Measurements from ENCODE around the gene ABCA7.

ABCA7 gene, protein sequence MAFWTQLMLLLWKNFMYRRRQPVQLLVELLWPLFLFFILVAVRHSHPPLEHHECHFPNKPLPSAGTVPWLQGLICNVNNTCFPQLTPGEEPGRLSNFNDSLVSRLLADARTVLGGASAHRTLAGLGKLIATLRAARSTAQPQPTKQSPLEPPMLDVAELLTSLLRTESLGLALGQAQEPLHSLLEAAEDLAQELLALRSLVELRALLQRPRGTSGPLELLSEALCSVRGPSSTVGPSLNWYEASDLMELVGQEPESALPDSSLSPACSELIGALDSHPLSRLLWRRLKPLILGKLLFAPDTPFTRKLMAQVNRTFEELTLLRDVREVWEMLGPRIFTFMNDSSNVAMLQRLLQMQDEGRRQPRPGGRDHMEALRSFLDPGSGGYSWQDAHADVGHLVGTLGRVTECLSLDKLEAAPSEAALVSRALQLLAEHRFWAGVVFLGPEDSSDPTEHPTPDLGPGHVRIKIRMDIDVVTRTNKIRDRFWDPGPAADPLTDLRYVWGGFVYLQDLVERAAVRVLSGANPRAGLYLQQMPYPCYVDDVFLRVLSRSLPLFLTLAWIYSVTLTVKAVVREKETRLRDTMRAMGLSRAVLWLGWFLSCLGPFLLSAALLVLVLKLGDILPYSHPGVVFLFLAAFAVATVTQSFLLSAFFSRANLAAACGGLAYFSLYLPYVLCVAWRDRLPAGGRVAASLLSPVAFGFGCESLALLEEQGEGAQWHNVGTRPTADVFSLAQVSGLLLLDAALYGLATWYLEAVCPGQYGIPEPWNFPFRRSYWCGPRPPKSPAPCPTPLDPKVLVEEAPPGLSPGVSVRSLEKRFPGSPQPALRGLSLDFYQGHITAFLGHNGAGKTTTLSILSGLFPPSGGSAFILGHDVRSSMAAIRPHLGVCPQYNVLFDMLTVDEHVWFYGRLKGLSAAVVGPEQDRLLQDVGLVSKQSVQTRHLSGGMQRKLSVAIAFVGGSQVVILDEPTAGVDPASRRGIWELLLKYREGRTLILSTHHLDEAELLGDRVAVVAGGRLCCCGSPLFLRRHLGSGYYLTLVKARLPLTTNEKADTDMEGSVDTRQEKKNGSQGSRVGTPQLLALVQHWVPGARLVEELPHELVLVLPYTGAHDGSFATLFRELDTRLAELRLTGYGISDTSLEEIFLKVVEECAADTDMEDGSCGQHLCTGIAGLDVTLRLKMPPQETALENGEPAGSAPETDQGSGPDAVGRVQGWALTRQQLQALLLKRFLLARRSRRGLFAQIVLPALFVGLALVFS (N-terminal part only)

DNA sequence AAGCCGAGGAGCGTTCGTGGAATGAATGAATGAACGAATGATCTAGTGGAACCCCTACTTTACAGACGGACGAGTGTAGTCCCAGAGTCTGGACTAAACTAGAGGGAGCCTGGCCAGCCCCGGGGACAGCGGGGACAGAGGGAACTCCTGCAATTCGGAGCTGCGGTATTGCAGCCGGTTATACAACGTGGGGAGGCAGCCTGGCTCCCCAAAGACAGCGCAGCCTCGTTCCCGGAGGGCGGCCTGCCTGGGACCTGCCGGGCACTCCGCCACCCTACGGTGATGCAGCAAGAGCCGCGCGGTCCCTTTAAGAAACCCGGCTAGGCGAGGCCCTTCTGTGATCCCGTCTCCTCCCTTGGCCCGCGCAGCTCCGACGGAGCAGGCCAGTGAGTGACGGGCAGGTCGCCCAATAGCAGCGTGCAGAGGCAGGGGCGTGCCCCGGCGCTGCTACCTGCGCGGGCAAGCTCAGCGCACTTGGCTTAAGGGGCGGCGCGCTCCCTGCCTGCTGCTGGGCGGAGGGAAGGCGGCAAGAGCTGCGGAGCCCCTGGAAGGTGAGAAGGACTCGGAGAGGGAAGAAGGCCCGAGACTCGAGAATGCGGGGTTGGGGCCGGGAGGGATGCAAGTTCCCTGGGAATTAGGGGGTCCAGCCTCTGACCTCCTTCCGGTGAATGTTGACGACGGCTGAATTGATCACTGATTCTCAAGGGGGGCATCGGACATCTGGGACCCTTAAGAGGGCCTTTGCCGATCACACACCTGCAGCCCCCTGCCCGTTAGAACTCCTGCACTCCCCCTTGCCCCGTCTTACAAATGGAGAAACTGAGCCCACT, at the start of gene ABCA7:
Gene ABCA7 (plus strand): TSS at position 462 of the 830 bp plus-strand sequence. CDS start 1,255 bp downstream, outside the sequence.
- Histone ChIP-seq H3K4me1 (ENCODE audit: control insufficient read depth, insufficient read depth, low read length) (peaks cover 2% of the 10 kb centered on the region; the same call in 1 of the 2 replicates), H3K36me3 (ENCODE audit: control insufficient read depth, insufficient read depth, low read length) (peaks cover 18% of the 10 kb centered on the region), H3K4me3 (ENCODE audit: low read length) (peak within 1 kb of the TSS; percentile 44; the same call in 1 of the 2 replicates), H3K9me3 (ENCODE audit: control insufficient read depth, insufficient read depth, low read length) (no peaks in the 10 kb centered on the region), H3K27me3 (ENCODE audit: control insufficient read depth, insufficient read depth, low read length) (no peaks in the 10 kb centered on the region), H3K27ac (ENCODE audit: low read length) (no peak within 1 kb of the TSS)
- no CpG with 5 or more reads among the region's 56 CpGs for WGBS (ENCODE audit: insufficient coverage, insufficient read length)
- peak; percentile 96 for DNase-seq (ENCODE audit: low read depth, low spot score)

DNA sequence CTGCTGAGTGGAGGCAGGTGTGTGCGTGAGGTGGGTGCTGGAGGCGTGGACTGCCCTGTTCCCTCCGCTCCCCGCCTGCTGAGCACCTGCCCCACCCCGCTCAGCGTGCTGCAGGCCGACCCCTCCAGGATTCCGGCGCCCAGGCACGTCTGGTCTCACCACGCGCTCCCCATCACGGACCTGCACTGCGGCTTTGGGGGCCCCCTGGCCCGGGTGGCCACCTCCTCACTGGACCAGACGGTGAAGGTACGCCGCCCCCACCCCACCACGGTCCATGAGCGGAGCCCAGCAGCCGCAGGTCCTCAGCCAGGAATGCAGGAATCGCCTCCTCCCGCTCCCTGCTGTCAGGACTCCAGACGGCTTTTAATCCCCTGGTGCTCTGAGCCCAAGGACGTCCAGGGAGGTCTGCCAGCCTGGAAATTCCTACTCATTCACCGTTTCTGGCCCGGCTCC, 49.8 kb upstream of the ABCA7 start:
- Histone ChIP-seq H3K4me1 (ENCODE audit: control insufficient read depth, insufficient read depth, low read length) (peaks cover 3% of the 10 kb centered on the region; the same call in 1 of the 2 replicates), H3K27ac (ENCODE audit: low read length) (no peak overlapping the region), H3K27me3 (ENCODE audit: control insufficient read depth, insufficient read depth, low read length) (no peaks in the 10 kb centered on the region), H3K4me3 (ENCODE audit: low read length) (no peak overlapping the region), H3K36me3 (ENCODE audit: control insufficient read depth, insufficient read depth, low read length) (peaks cover 26% of the 10 kb centered on the region; the same call in 1 of the 2 replicates), H3K9me3 (ENCODE audit: control insufficient read depth, insufficient read depth, low read length) (no peaks in the 10 kb centered on the region)
- no peak for DNase-seq (ENCODE audit: low read depth, low spot score)
- no CpG with 5 or more reads among the region's 27 CpGs for WGBS (ENCODE audit: insufficient coverage, insufficient read length)

DNA sequence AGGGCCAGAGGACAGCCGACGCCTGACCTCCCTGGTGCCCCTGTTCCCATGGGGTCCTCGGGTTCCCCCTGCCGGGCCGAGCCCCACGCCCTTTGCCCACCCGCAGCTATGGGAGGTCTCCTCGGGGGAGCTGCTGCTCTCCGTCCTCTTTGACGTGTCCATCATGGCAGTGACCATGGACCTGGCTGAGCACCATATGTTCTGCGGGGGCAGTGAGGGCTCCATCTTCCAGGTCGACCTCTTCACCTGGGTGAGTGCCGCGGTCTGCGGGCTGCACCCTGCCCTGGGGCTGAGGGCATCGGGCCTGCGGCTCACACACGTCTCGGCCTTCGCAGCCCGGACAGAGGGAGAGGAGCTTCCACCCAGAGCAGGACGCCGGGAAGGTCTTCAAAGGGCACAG, 49.2 kb upstream of the ABCA7 start:
- Histone ChIP-seq H3K27ac (ENCODE audit: low read length) (no peak overlapping the region), H3K9me3 (ENCODE audit: control insufficient read depth, insufficient read depth, low read length) (no peaks in the 10 kb centered on the region), H3K4me1 (ENCODE audit: control insufficient read depth, insufficient read depth, low read length) (peaks cover 3% of the 10 kb centered on the region; the same call in 1 of the 2 replicates), H3K27me3 (ENCODE audit: control insufficient read depth, insufficient read depth, low read length) (no peaks in the 10 kb centered on the region), H3K36me3 (ENCODE audit: control insufficient read depth, insufficient read depth, low read length) (peaks cover 26% of the 10 kb centered on the region; the same call in 1 of the 2 replicates), H3K4me3 (ENCODE audit: low read length) (no peak overlapping the region)
- no peak for DNase-seq (ENCODE audit: low read depth, low spot score)
- WGBS (ENCODE audit: insufficient coverage, insufficient read length) = no CpG with 5 or more reads among the region's 23 CpGs

DNA sequence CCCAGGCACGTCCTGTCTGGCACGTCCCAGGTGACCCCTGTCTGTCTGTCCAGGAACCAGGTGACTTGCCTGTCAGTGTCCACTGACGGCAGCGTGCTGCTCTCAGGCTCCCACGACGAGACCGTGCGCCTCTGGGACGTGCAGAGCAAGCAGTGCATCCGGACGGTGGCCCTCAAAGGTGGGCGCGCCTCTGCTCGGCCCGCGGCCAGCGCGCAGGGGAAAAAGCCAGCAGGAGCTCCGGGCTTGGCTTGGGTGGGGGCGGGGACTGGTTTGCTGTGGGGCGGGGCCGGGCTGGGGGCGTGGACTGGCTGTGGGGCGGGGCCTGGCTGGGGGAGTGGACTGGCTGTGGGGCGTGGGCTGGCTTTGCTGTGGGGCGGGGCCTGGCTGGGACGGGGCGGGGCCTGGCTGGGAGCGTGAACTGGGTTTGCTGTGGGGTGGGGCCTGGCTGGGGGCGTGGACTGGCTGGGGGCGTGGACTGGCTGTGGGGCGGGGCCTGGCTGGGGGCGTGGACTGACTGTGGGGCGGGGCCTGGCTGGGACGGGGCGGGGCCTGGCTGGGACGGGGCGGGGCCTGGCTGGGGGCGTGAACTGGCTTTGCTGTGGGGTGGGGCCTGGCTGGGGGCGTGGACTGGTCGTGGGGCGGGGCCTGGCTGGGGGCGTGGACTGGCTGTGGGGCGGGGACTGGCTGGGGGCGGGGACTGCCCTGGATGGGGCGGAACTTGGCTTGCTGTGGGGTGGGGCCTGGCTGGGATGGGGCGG, 48.6 kb upstream of the ABCA7 start:
- H3K27ac ChIP-seq (ENCODE audit: low read length) = no peak overlapping the region
- peaks cover 26% of the 10 kb centered on the region; the same call in 1 of the 2 replicates for H3K36me3 ChIP-seq (ENCODE audit: control insufficient read depth, insufficient read depth, low read length)

DNA sequence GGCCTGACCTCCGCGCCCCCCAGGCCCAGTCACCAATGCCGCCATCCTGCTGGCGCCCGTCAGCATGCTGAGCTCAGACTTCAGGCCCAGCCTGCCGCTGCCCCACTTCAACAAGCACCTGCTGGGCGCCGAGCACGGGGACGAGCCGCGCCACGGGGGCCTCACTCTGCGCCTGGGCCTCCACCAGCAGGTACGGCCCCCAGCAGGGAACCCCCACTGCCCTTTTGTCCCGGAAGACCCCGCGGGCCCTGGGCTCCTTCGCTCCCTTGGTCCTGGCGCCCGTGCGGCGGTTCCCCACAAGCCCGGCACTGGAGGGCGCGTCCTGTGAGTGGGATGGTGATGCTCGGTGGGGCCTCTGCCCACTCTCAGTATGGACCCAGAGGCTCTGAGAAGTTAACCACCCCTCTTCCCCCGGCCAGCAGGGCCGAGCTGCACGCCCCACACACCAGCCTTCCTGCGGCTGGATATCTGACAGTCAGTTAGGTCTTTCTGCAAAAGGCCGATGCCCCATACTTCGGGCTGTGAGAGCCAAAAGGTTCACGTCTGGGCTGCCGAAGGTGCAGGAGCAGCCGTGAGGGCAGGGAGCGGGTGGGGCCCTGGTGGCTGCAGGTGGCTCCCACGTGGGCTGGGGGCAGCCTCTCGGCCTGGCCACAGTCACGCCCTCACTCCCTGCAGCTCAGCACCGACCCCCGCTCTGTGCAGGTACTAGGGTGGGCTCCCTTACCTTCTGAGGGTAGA, 47.8 kb upstream of the ABCA7 start:
- Histone ChIP-seq H3K27me3 (ENCODE audit: control insufficient read depth, insufficient read depth, low read length) (no peaks in the 10 kb centered on the region), H3K4me1 (ENCODE audit: control insufficient read depth, insufficient read depth, low read length) (peaks cover 3% of the 10 kb centered on the region; the same call in 1 of the 2 replicates), H3K36me3 (ENCODE audit: control insufficient read depth, insufficient read depth, low read length) (peaks cover 24% of the 10 kb centered on the region; the same call in 1 of the 2 replicates), H3K9me3 (ENCODE audit: control insufficient read depth, insufficient read depth, low read length) (no peaks in the 10 kb centered on the region), H3K27ac (ENCODE audit: low read length) (no peak overlapping the region), H3K4me3 (ENCODE audit: low read length) (no peak overlapping the region)
- no CpG with 5 or more reads among the region's 42 CpGs for WGBS (ENCODE audit: insufficient coverage, insufficient read length)
- no peak for DNase-seq (ENCODE audit: low read depth, low spot score)

More for the DNA sequence above, 48.6 kb upstream of the ABCA7 start:
- Histone ChIP-seq H3K4me3 (ENCODE audit: low read length) (no peak overlapping the region), H3K27me3 (ENCODE audit: control insufficient read depth, insufficient read depth, low read length) (no peaks in the 10 kb centered on the region), H3K9me3 (ENCODE audit: control insufficient read depth, insufficient read depth, low read length) (no peaks in the 10 kb centered on the region), H3K4me1 (ENCODE audit: control insufficient read depth, insufficient read depth, low read length) (peaks cover 3% of the 10 kb centered on the region; the same call in 1 of the 2 replicates)
- no CpG with 5 or more reads among the region's 47 CpGs for WGBS (ENCODE audit: insufficient coverage, insufficient read length)
- DNase-seq (ENCODE audit: low read depth, low spot score) = no peak

DNA sequence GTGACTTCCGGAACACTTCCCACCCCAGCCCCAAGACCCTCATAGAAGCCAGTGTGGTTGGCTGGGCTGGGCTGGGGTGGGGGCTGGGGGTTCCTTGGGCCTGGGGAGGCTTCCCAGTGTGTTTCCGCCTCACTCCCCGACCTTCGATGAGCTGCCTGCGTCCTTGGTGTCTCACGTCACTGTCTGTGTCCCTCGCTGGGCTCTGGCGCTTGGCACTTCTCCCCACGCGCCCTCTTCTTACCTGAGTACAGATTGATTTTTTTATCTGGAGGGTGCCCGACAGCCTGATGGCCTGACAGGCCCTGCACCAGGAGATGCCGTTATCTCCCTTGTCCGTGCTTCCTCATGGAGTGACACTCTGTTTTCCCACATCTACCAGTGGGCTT, 47.2 kb upstream of the ABCA7 start:
- no CpG with 5 or more reads among the region's 13 CpGs for WGBS (ENCODE audit: insufficient coverage, insufficient read length)
- Histone ChIP-seq H3K36me3 (ENCODE audit: control insufficient read depth, insufficient read depth, low read length) (peaks cover 24% of the 10 kb centered on the region; the same call in 1 of the 2 replicates), H3K4me3 (ENCODE audit: low read length) (no peak overlapping the region), H3K4me1 (ENCODE audit: control insufficient read depth, insufficient read depth, low read length) (peaks cover 3% of the 10 kb centered on the region; the same call in 1 of the 2 replicates), H3K9me3 (ENCODE audit: control insufficient read depth, insufficient read depth, low read length) (no peaks in the 10 kb centered on the region), H3K27ac (ENCODE audit: low read length) (no peak overlapping the region), H3K27me3 (ENCODE audit: control insufficient read depth, insufficient read depth, low read length) (no peaks in the 10 kb centered on the region)
- DNase-seq (ENCODE audit: low read depth, low spot score) = no peak

DNA sequence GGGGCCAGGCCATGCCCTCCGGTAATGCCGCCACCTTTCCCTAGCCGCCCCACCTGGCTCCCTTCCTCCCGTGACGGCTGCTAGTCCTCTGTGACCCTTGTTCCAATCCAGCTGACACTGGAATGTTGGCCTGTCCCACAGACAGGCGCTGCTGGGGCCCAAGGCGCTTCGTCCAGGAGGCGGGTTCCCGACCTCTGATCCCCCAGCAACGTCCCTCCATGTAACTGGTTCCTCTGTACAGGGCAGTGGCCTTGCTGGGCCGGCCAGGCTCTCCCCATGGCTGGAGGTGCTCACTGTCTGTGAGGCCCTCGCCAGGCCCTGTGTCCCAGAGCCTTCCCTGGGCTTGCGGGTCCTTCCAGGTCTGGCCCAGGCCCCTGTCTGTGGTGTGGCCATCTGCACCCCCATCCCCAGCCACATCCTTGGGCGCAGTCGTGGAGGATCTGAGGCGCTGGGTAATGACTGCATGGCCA, 46.5 kb upstream of the ABCA7 start:
- no peak for DNase-seq (ENCODE audit: low read depth, low spot score)
- Histone ChIP-seq H3K27ac (ENCODE audit: low read length) (no peak overlapping the region), H3K4me1 (ENCODE audit: control insufficient read depth, insufficient read depth, low read length) (peaks cover 3% of the 10 kb centered on the region; the same call in 1 of the 2 replicates), H3K4me3 (ENCODE audit: low read length) (no peak overlapping the region), H3K27me3 (ENCODE audit: control insufficient read depth, insufficient read depth, low read length) (no peaks in the 10 kb centered on the region), H3K36me3 (ENCODE audit: control insufficient read depth, insufficient read depth, low read length) (peaks cover 21% of the 10 kb centered on the region; the same call in 1 of the 2 replicates), H3K9me3 (ENCODE audit: control insufficient read depth, insufficient read depth, low read length) (no peaks in the 10 kb centered on the region)
- no CpG with 5 or more reads among the region's 17 CpGs for WGBS (ENCODE audit: insufficient coverage, insufficient read length)

DNA sequence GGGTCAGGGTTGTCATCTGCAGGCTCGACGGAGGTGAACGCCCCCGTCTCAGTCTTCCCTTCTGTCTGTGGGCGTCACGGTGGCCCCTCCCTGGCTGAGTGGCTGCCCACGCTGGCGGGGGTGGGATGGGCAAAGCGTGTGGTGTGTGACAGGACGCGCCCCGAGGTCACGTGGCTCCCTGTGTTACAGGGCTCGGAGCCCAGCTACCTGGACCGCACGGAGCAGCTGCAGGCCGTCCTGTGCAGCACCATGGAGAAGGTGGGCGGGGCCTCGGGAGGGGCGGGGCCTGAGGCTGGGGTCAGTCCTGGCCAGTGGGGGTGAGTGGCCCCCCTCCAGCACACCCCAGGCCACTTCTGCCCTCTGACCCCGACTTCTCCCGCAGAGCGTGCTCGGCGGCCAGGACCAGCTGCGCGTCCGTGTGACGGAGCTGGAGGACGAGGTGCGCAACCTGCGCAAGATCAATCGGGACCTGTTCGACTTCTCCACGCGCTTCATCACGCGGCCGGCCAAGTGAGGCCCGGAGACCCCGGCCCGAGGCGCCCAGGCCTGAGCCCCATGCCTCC, 46.0 kb upstream of the ABCA7 start:
- Histone ChIP-seq H3K9me3 (ENCODE audit: control insufficient read depth, insufficient read depth, low read length) (no peaks in the 10 kb centered on the region), H3K27me3 (ENCODE audit: control insufficient read depth, insufficient read depth, low read length) (no peaks in the 10 kb centered on the region), H3K4me1 (ENCODE audit: control insufficient read depth, insufficient read depth, low read length) (peaks cover 3% of the 10 kb centered on the region; the same call in 1 of the 2 replicates), H3K27ac (ENCODE audit: low read length) (no peak overlapping the region), H3K4me3 (ENCODE audit: low read length) (no peak overlapping the region), H3K36me3 (ENCODE audit: control insufficient read depth, insufficient read depth, low read length) (peaks cover 17% of the 10 kb centered on the region; the same call in 1 of the 2 replicates)
- no CpG with 5 or more reads among the region's 43 CpGs for WGBS (ENCODE audit: insufficient coverage, insufficient read length)
- no peak for DNase-seq (ENCODE audit: low read depth, low spot score)
